SW 1271 (cell line): ENCODE data around the gene TRIM31.

Experiments used
- DNase-seq, 2 experiments: peaks; one replicate each; lab custom pipeline; 2025; lab: John Stamatoyannopoulos, UW

TRIM31 gene

GRCh38 chr6:30075790-30076732, 36.8 kb downstream of the TRIM31 start:
- no peak for DNase-seq

DNA sequence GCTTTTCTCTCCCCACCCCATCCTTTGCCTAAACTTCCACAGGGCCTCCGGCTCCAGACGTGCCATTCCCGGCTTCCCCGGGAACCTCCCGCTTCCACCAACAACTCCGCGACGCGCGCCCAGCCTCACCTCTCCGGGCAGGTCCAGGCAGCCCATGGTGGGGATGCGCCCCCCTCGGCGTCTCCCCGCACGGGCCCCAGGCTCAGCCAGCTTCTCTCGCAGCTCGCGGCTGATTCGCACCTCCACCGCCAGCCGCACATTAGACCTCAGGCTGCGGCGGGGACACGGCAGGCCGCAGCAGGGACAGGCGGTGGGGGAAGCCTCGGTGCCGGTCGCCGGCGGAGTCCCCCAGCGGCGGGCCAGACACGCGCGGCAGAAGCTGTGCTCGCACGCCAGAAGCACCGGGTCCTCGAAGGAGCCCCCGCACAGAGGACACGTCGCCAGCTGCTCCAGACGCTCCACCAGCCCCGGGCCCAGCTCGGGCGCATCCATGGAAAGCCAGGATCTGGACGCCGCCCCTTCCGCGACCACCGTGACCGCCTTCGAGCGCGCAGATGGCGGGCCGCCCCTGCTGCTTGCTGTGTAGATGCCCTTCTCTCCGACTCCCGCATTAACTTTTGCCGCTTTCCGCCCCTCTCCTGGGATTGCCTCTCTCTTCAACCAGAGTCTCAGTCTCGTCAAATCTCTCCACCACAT, 37.6 kb downstream of the TRIM31 start, which contains the start of gene RNF39:
RNF39 (minus strand) TSS at position 676 of the 696 bp plus-strand sequence; CDS start at position 492, 184 bp downstream.
- DNase-seq: no peak

DNA sequence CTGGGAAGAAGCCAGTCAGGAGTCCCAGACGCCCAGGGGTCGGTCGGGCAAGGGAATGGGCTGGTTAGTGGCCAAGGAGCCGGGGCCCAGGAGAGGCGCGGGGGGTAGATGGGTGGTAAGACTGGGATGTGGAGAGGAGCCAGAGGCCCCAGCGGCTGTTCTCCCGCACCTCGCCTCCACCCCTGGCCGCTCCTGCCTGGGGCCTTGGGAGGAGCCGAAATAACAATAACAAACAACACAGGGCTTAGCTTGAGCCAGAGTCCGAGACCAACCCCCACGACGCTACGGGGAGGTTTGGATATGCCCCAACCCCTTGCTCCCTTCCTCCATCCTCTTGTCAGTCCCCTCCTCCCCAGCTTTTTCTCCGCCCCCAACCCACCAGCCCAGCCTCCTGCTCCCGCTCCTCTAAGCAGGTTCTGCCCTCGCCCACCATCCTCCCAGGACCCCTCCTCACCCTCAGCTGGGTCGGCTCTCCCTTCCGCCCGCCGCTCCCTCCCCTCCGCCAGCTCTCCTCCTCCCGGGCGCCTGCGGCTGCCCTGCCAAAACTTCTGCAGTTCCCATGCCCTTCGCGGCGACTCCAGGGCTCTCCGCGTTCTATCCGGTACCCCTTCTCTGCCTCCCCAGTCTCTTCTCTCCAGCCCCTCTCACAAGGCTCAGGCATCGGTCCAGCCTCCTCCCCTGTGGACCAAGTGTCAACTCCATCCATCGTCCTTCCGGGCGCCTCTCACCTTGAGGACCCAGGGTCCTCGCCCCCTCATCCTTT, 38.4 kb downstream of the TRIM31 start:
- no peak for DNase-seq

GRCh38 chr6:30073489-30074235, 39.2 kb downstream of the TRIM31 start:
- DNase-seq: no peak

DNA sequence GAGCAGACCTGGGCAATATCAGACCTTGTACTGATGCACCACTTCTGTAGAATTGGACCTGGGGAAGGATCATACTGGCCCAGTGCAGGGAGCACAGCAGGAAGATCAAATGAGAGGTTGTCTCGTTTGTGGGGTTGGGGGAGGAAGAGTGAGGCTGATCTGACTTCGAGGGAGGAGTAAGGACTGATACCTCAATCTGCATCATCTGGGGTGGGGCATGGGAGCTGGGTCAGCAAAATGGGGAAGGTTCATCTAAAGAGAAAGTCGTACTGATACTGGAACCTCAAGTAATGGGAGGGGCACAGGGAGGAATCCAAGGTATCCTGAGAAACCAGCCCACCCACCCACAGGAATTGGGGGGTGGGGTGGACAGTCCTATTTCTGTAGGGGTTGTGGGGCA, 41.0 kb downstream of the TRIM31 start:
- no peak for DNase-seq

GRCh38 chr6:30071081-30071818, 41.6 kb downstream of the TRIM31 start:
- no peak for DNase-seq

DNA sequence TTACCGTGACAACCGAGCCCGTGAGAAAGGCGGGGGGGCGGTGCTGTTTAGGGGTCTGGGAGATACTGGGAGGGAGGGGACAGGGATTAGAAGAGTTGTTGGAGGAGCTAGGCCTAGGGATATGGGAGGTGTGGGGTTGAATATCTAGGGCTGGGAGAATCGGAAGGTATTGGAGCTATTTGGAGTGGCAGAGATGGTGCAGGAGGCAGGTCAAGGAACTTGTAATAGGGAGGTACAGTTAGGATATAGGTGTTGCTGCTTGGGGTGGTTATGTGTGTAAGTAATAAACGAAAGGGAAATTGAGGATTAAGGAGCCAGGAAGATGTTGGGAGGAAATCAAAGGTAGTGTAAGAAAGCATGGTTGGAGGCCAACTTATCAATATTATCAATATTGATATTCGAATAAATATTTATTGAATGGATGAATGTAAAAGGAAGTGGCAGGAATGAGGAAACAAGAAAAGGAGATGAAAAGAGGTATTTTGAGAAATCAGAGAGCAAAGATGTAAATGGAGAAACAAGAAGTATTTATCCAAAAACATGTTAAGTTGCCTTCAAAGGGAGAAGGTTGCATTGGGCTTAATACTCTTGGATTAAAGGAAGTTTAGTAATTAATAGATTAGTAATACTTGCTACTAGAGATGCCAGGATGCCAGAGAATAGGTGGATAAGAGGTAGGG, 45.3 kb downstream of the TRIM31 start:
- no peak for DNase-seq

- peak; percentile 99 to 100 for DNase-seq
Observed at GRCh38 chr6:30066577-30067459, 46.1 kb downstream of the TRIM31 start, which contains the start of gene PPP1R11. Gene PPP1R11 (plus strand): TSS chr6:30067198. CDS start chr6:30067411, 213 bp downstream.

DNA sequence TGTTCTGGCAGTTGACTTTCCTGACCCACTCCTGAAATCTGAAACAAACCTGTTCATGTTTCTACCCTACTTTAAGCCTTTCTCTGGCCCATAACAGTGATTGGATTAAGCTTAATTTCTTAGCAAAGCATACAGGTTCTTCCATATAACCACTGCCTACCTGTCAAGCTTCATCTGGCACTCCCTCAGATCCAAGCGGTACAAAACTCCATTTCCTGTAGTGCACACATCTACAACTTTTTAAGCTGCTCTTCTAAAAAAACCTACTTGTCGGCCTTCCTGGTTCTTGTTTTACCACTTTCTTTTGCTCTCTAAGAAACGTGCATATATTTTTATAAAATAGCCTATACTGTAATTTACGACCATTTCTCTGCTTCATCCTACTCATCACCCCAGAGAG, 46.8 kb downstream of the TRIM31 start:
- no peak for DNase-seq

- DNase-seq: no peak
Observed at GRCh38 chr6:30063315-30063714, 49.6 kb downstream of the TRIM31 start.

DNA sequence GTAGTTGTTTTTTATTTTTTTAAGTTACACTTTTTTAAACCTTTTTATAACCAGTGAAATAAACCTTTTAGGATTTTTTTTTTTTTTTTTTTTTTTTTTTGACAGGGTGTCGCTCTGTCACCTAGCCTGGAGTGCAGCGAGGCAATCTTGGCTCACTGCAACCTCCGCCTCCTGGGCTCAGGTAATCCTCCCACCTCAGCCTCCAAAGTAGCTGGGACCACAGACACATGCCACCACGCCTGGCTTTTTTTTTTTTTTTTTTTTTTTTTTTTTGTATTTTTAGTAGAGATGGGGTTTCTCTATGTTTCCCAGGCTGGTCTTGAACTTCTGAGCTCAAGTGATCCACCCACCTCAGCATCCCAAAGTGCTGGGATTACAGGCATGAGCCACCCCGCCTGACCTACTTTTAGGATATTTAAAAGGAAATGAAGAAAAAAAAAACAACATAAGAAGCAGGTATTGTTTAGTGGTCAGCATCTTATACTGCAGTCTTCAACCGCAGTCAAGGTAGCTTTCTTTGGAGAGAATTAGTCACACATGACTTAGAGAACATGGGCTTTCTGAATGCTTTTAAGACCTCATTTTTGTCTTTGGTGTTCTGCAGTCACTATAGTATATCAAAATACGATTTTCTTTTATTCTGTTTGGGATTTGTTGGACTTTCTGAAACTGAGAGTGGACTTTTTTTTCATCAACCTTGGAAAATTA, 50.3 kb downstream of the TRIM31 start:
- no peak for DNase-seq

DNA sequence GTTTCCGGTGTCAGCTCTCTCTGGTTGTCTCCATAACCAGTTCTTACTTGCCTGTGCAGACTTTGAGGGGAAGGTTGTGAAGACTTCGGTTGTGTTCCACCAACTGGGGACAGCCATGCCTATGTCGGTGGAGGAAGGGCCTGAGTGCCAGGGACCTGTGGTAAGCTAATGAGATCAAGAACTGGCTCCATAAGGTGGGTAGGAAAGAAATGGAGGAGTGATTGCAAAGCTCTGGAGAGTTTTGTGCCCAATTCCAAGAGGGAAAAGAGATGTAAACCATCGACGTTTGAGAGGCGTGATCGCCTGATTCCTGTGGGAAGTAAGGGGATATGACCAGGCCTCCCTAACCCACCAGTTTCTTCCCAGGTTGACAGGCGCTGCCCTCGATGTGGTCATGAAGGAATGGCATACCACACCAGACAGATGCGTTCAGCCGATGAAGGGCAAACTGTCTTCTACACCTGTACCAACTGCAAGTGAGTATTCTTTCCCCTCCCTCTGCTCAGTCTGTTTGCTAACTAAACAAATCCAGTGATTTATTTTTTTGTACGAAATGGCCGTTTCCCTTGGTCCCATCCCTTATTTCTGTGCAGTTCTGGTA, 50.9 kb downstream of the TRIM31 start:
- peak in 1 of 2 experiments; percentile 47 for DNase-seq

- DNase-seq: peak; percentile 93 to 96
Observed at GRCh38 chr6:30061092-30061857, 51.6 kb downstream of the TRIM31 start, which contains the start of gene POLR1H. Gene POLR1H (plus strand): TSS chr6:30061265. CDS start chr6:30061525, 260 bp downstream.

DNA sequence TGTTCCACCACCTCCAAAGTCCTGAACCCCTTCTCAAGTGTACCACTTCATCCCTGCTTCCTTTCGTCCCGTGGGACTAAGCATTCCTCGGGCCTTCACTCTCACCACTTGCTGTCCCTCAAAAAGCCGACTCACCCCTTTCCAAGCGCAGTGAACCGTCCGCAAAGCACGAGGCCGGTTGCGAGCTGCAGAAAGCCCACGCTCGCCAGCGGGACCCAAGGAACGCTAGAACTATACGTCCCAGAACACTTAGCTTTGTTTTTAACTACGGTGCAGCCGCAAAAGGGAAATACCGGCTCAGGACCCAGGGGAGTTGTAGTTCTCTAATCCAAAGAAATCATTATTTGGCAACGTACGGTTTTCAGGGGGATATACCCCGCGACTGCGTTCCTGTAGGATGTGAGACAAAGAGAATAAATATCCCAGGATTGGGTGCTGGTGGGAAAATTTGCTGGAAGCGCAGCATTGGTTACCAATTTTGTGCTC, 52.2 kb downstream of the TRIM31 start:
- DNase-seq: no peak

- no peak for DNase-seq
Observed at GRCh38 chr6:30055513-30055912, 57.4 kb downstream of the TRIM31 start.

GRCh38 chr6:30053682-30054081, 59.2 kb downstream of the TRIM31 start:
- no peak for DNase-seq
